Motor neuron (in vitro differentiated cells): ENCODE measurements around the gene TEFM. TPM values are rescaled to one million over a fixed set of nuclear protein-coding genes. Genes with fewer than 3 reads are reported as not detected.
A peak's percentile ranks its signal among the peaks of the same experiment; 100 is the strongest.
"Not testable (repeated sequence)": the region's sequence is repeated elsewhere in the genome, so short reads cannot be mapped to it uniquely, and the experiment has no call there.

Experiments
- ATAC-seq, 8 experiments: fragments of 200-7000 bp; cut with Tn5 transposase; replicated peaks in 6 of 8; 2 replicates each; pipeline ENCODE4 v1.8.0; 2021; ENCODE audit warnings: mild to moderate bottlenecking in 8 of 8, moderate library complexity in 8 of 8
- H3K27ac ChIP-seq, 2 donors: fragments of 250-450 bp; sonication (Bioruptor Pico); 2 replicates each; pipeline ENCODE4 v1.9.0; 2021; ENCODE audit warnings: antibody characterized with exemption in 2 of 2, mild to moderate bottlenecking in 2 of 2, moderate library complexity in 1 of 2
- H3K4me1 ChIP-seq, 2 donors: fragments of 250-450 bp; sonication (Bioruptor Pico); replicated peaks in 1 of 2; 2 replicates each; pipeline ENCODE4 v1.6.1; 2021; ENCODE audit warnings: antibody characterized with exemption in 2 of 2, mild to moderate bottlenecking in 2 of 2, moderate library complexity in 1 of 2
- H3K4me3 ChIP-seq, 5 donors: fragments of 250-450 bp; sonication (Bioruptor Pico); 2 replicates each; pipeline ENCODE4 v1.9.0; 2021; ENCODE audit warnings: antibody characterized with exemption in 5 of 5, mild to moderate bottlenecking in 5 of 5, moderate library complexity in 4 of 5
- WGBS, 10 experiments: fragments of 450-650 bp; shearing (Covaris generic); methylation state at CpG; one replicate each; pipeline ENCODE4 v1.0.0; 2022; 5-methylcytosine and 5-hydroxymethylcytosine counted together
- in situ Hi-C, 9 experiments: fragments of 400-800 bp; cut with MboI; loops; one replicate each; pipeline ENCODE4 v1.15.0; 2021; ENCODE audit warnings: low sequenced_read_pairs in 9 of 9, low pct_unique_long_range_greater_than_20kb in 2 of 9; ENCODE audit not compliant: unreplicated experiment in 9 of 9
- total RNA-seq, 8 experiments: library from RNA; unstranded; fragments of 300-600 nt; gene quantifications; 2 replicates each; pipeline versions ENCODE4 v1.2.3 to v1.2.4, GENCODE V29; 2022

TEFM gene
- 10 to 100 TPM; 10.0 to 43.2 (median 19.2) TPM for total RNA-seq

DNA sequence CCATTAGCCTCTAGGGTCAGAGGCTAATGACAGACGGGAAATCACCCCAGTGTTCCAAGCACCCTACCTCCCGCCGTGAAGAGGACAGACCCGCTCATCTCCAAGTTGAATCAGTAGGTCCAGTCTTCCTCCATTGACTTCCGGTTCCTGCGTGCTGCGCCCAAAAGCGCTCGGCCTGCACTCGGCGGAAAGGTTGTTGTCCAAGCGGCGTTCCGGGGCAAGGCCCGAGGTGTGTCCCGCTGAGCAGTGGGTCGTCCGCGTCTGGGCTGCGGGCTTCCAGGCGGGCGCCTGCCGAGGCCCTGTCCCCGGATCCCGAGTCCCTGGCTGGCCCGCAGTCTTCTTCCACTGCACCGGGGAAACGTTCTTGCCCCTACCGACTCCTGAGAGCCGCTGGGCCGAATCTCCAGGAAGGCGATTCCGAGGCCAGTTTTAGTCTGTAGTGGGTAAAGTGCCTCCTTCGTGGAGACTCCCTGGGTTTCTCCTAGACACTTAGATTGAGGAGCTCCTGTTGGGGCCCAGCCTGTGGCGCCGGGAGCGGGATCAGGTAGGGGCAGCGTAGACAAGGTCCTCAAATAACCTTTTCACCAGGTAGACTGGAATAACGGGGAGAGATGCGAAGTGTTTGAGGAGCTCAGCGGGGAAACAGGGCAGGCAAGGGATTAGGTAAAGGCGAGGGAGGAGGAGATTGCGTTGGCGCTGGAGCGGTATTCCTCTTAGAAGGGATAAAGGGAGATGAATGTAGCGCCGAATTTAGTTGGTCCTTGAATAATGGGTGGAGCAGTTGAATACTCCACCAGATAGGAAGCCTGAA, at the start of gene TEFM:
TSS of gene TEFM (minus strand) at position 138 of the 811 bp plus-strand sequence. CDS start at position 98, 40 bp downstream.
- ATAC-seq: peak; percentile 96 to 99 (median 98)
- Histone ChIP-seq H3K4me1 (peaks cover 7 to 11% of the 10 kb centered on the region in 2 donors), H3K27ac (peak within 1 kb of the TSS; percentile 78 to 88), H3K4me3 (peak within 1 kb of the TSS; percentile 50 to 94 (median 85))
- in situ Hi-C loops: no loop called here
- 0 to 3% (median 0%) methylated on average over 2 to 23 of the region's 47 CpGs; no CpG with 5 or more reads in 2 of the 10 experiments for WGBS, 10 experiments

DNA sequence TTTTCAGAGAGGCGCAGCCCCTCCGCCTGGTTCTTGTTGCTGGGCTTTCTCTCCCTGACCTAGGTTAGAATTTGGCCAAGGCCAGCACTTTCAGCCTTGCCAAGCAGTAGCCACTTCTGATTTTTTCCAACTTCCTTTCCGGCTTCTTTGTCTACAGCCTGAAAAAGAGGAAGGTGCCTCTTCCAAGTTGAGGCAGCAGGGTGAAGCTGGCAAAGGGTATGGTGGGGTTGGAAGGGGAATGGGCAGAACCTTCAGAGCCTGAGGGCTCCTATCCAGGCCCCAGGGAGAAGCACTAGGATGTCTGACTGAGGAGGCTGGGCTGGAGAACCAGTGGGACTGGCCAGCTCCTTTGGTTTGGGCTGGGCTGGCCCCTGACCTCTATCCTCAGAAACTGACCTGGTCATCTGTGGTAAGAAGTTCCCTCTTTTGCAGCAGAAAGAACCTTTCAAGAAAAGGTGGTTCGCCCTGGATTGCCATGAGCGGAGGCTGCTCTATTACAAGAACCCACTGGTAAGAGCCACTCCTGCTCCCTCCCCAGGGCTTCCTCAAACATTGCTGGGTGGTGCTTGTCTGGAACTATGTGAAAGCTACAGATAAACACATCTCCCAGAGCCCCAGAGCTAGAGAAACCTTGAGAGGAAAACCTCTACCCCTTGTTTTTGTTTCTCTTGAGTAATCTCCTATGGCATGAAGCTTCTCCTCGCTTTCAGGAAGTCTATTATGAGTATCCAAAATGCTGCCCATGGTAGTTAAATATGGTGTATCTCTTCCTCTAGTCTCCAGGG, 48.2 kb upstream of the TEFM start:
- no peak for ATAC-seq
- in situ Hi-C loops: no loop called here

DNA sequence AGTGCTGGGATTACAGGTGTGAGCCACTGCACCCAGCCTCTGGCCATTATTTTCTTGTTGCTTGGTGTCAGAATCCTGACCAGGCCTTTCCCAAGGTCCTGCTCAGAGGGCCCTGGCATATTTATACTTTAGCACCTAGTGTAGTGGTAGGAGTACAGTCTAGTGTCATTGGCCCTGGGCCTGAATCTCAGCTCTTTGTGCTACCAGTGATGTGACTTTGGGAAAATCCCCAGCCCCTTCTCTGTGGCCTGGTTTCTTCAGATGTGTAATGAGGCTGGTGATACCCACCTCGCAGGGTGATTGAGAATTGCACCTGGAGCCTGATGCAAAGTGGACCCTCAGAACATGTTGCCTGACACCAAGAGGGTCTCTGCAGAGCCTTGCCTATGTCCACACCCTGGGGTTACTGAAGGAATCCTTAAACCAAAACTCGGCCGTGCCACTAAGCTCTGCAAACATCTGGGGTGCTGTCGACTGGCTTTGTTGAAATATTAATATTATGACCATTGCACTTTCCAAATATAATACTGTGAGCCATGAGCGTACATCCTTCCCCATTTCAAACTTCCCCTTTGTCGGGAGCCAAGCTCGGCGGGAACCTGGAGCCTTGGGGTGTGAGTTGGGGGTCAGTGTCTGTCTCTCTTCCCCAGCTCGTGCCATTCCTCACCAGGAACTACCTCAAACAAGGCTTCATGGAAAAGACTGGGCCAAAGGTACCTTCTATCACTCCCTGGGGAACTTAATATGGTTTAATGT, 46.8 kb upstream of the TEFM start:
- no peak for ATAC-seq
- WGBS, 10 experiments: 65 to 96% (median 85%) methylated on average over 1 to 6 of the region's 9 CpGs; no CpG with 5 or more reads in 5 of the 10 experiments
- Histone ChIP-seq H3K4me1 (peaks cover 0 to 3% of the 10 kb centered on the region in 2 donors), H3K4me3 (no peak overlapping the region), H3K27ac (no peak overlapping the region)
- in situ Hi-C loops: no loop called here

More for the DNA sequence above, 48.2 kb upstream of the TEFM start:
- Histone ChIP-seq H3K4me3 (no peak overlapping the region), H3K4me1 (peaks cover 0 to 3% of the 10 kb centered on the region in 2 donors), H3K27ac (no peak overlapping the region)
- WGBS, 10 experiments: 50 to 100% (median 95%) methylated on average over 1 to 3 of the region's 6 CpGs; no CpG with 5 or more reads in 2 of the 10 experiments

GRCh38 chr17:30950669-30951399, 44.8 kb upstream of the TEFM start:
- 33 to 100% (median 86%) methylated on average over 2 to 7 of the region's 9 CpGs for WGBS, 10 experiments
- Histone ChIP-seq H3K4me3 (no peak overlapping the region), H3K4me1 (no peaks in the 10 kb centered on the region), H3K27ac (no peak overlapping the region)
- peak in 5 of 8 experiments; percentile 33 to 100 (median 65) for ATAC-seq
- in situ Hi-C loops: no loop called here

DNA sequence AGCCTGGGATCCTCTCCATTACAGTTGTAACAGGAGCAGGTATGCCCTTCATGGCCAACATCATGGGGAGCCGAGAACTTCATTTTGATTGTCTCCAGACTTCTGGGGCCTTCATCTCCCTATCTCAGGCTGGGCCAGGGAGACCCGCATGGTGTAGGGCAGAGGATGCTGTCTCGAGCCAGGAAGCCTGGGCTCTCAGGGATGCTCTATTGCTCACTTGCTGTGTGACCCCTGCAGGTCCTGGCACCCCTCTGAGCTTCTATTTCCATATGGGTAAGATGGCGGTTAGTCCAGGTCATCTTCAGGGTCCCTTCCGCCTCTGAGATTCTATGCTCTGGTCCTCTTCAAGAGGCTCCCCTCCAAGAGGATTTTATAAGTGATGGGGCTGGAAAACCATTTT, 44.2 kb upstream of the TEFM start:
- H3K4me1 ChIP-seq: no peaks in the 10 kb centered on the region
- 40 to 100% (median 100%) methylated on average over 1 to 2 of the region's 5 CpGs; no CpG with 5 or more reads in 5 of the 10 experiments for WGBS, 10 experiments
- H3K27ac ChIP-seq: no peak overlapping the region
- no peak for ATAC-seq
- no peak overlapping the region for H3K4me3 ChIP-seq
- in situ Hi-C loops: no loop called here

DNA sequence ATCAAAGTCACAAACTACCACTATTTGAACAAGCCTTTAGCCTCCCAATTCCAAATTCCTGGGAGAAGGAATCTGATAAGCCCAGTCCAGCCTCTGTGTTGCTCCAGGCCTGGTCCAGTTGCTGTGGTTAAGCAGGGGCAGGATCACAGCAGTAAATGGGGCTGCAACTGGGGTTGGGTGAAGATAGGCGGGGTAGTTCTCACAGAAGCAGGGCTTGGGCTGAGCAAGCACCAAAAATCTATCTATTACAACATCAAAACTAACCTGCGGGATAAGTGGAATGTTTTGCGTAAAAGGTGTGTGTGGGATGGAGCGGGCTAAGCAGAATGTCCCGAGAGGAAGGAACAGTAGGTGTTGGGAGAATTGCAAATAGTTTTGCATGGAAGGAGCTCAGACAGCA, 41.8 kb upstream of the TEFM start:
- 86 to 100% (median 100%) methylated on average over 1 to 4 of the region's 5 CpGs; no CpG with 5 or more reads in 5 of the 10 experiments for WGBS, 10 experiments
- Histone ChIP-seq H3K4me3 (no peak overlapping the region), H3K4me1 (no peaks in the 10 kb centered on the region), H3K27ac (no peak overlapping the region)
- in situ Hi-C loops: no loop called here
- no peak for ATAC-seq

GRCh38 chr17:30942308-30943079, 36.5 kb upstream of the TEFM start:
- Histone ChIP-seq H3K4me1 (no peaks in the 10 kb centered on the region), H3K27ac (no peak overlapping the region), H3K4me3 (no peak overlapping the region)
- in situ Hi-C loops: no loop called here
- 4 to 100% (median 57%) methylated on average over 2 to 4 of the region's 4 CpGs for WGBS, 10 experiments
- peak in 1 of 8 experiments; percentile 63 for ATAC-seq

DNA sequence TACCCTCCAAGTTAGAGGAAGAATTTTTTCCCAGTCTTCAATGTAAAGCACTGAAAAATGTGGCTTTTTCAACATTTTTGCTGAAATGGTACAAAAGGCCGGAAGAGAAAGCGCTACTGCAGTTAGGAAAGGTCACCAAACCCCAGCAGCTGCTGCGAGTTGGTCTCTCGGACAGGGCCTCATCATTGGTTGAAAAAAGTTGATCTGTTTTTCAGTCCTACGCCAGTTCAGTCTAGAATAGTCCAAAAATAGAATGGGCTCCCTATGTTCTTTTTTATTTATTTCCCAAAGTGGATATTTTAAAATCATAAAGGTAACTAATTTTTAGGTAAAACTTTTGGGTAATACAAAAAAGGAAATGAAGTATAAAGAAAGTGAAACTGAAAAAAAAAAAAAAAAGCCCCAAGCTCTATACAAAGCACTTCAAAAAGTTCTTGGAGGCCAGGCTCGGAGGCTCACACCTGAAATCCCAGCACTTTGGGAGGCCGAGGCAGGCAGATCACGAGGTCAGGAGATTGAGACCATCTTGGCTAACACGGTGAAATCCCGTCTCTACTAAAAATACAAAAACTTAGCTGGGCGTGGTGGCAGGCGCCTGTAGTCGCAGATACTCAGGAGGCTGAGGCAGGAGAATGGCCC, 33.1 kb upstream of the TEFM start:
- no peak overlapping the region for H3K27ac ChIP-seq
- in situ Hi-C loops: no loop called here

GRCh38 chr17:30933966-30934365, 27.9 kb upstream of the TEFM start:
- 0 to 85% (median 39%) methylated on average over 1 to 5 of the region's 5 CpGs; no CpG with 5 or more reads in 3 of the 10 experiments for WGBS, 10 experiments
- no peak overlapping the region for H3K27ac ChIP-seq
- peak in 2 of 8 experiments; percentile 39 to 61 for ATAC-seq
- no peaks in the 10 kb centered on the region for H3K4me1 ChIP-seq
- H3K4me3 ChIP-seq: no peak overlapping the region
- in situ Hi-C loops: no loop called here

More for the DNA sequence above, 33.1 kb upstream of the TEFM start:
- Histone ChIP-seq H3K4me3 (no peak overlapping the region), H3K4me1 (no peaks in the 10 kb centered on the region)
- WGBS, 10 experiments: 58 to 94% (median 83%) methylated on average over 4 to 13 of the region's 13 CpGs; no CpG with 5 or more reads in 1 of the 10 experiments
- ATAC-seq: no peak

DNA sequence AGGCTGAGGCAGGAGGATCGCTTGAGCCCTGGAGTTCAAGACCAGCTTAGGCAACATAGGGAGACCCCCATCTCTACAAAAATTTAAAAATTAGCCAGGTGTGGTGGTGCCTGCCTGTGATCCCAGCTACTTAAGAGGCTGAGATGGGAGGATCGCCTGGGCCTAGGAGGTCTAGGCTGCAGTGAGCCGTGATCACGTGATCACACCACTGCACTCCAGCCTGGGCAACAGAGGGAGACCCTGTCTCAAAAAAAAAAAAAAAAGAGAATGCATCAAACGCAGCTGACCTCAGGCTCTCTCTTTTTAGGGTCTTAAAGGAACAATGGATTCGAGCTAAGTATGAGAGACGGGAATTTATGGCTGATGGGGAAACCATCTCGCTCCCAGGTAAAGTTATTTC, 25.5 kb upstream of the TEFM start:
- ATAC-seq, in situ Hi-C loops: not testable (repeated sequence)
- 66 to 100% (median 80%) methylated on average over 2 to 7 of the region's 8 CpGs; no CpG with 5 or more reads in 4 of the 10 experiments for WGBS, 10 experiments

DNA sequence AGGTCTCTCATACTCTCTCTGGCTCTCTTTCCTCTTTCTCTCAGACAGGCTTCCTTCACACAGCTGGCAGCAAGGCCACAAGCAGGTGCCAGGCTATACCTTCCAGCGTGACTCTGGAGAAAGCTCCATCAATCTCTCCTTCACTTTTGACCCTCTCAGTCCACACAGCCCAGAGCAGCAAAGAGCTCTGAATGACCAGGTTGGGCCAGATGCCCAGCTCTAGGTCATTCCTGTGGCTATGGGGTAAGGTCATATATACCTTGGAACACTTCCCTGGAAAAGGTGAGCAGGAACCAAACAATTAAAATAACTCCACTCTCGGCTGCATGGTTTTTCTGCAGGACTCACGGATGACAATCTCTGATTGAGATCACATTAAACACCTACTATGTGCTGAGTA, 24.5 kb upstream of the TEFM start:
- Histone ChIP-seq H3K4me1 (no peaks in the 10 kb centered on the region), H3K27ac (no peak overlapping the region), H3K4me3 (no peak overlapping the region)
- in situ Hi-C loops: no loop called here
- WGBS, 10 experiments: 53 to 100% (median 88%) methylated on average over 1 to 3 of the region's 3 CpGs; no CpG with 5 or more reads in 4 of the 10 experiments
- ATAC-seq: no peak

More for the DNA sequence above, 25.5 kb upstream of the TEFM start:
- not testable (repeated sequence) for H3K4me1 ChIP-seq, H3K4me3 ChIP-seq, H3K27ac ChIP-seq
